Natural killer cell (primary cell): ENCODE results near the gene ERLIN1. TPM values are rescaled to one million over a fixed set of nuclear protein-coding genes. Genes with fewer than 3 reads are reported as not detected.
"Not testable (repeated sequence)": the region's sequence is repeated elsewhere in the genome, so short reads cannot be mapped to it uniquely, and the experiment has no call there.

Experiments used
- ATAC-seq, 3 donors: fragments of 150-1000 bp in 2 of 3; fragments of 200-7000 bp in 1 of 3; cut with Tn5 transposase; 1 replicate in 1 of 3; 2 replicates in 2 of 3; pipeline ENCODE4 v1.10.0; 2021; ENCODE audit warnings: mild to moderate bottlenecking in 2 of 3, moderate library complexity in 2 of 3
- DNase-seq, 2 donors: peaks; one replicate each; pipeline versions ENCODE4 v3.0.0 to v3.0.0-alpha.2; 2013 to 2021; ENCODE audit warnings: mixed read lengths in 1 of 2
- H3K27ac ChIP-seq: one replicate; pipeline ENCODE4 v1.5.1; 2013; ENCODE audit warnings: mild to moderate bottlenecking, low read length
- H3K27me3 ChIP-seq: one replicate; pipeline ENCODE4 v1.6.1; 2013; ENCODE audit warnings: low read length; ENCODE audit not compliant: control insufficient read depth, insufficient read depth
- H3K36me3 ChIP-seq: one replicate; pipeline ENCODE4 v1.6.1; 2013; ENCODE audit warnings: low read length; ENCODE audit not compliant: control insufficient read depth, insufficient read depth
- H3K4me1 ChIP-seq: one replicate; pipeline ENCODE4 v1.6.1; 2013; ENCODE audit warnings: low read length; ENCODE audit not compliant: control insufficient read depth, insufficient read depth
- H3K4me3 ChIP-seq: one replicate; pipeline ENCODE4 v1.5.1; 2013; ENCODE audit warnings: low read length
- H3K9me3 ChIP-seq: one replicate; pipeline ENCODE4 v1.6.1; 2013; ENCODE audit warnings: low read length; ENCODE audit not compliant: control insufficient read depth, insufficient read depth
- H3K27ac Mint-ChIP-seq, 2 donors: one replicate each; pipeline ENCODE4 v1.8.0; 2022; ENCODE audit warnings: mild to moderate bottlenecking in 2 of 2, mixed read lengths in 2 of 2, moderate library complexity in 1 of 2
- H3K27me3 Mint-ChIP-seq, 2 donors: one replicate each; pipeline ENCODE4 v1.8.0; 2022; ENCODE audit warnings: low read depth in 2 of 2, mixed read lengths in 2 of 2
- H3K36me3 Mint-ChIP-seq: one replicate; pipeline ENCODE4 v1.8.0; 2022; ENCODE audit warnings: mixed read lengths
- H3K4me1 Mint-ChIP-seq, 2 donors: one replicate each; pipeline ENCODE4 v1.8.0; 2022; ENCODE audit warnings: mixed read lengths in 2 of 2
- H3K4me3 Mint-ChIP-seq: one replicate; pipeline ENCODE4 v1.8.0; 2022; ENCODE audit warnings: mild to moderate bottlenecking, moderate library complexity, mixed read lengths
- H3K9me3 Mint-ChIP-seq, 2 donors: one replicate each; pipeline ENCODE4 v1.8.0; 2022; ENCODE audit warnings: mixed read lengths in 2 of 2
- WGBS: methylation state at CpG from one replicate; pipeline ENCODE4 v1.1.7; 2013; ENCODE audit warnings: missing lambda C conversion rate; ENCODE audit not compliant: insufficient coverage; 5-methylcytosine and 5-hydroxymethylcytosine counted together
- intact Hi-C: fragments of 100-400 bp; cut with micrococcal nuclease; formaldehyde crosslinking; loops from one replicate; pipeline ENCODE4 v1.14.2; 2022
- total RNA-seq, 4 donors: library from RNA; stranded (reverse); fragments of 120-200 nt in 1 of 4; gene quantifications; one replicate each; pipeline versions ENCODE4 v1.2.3 to v1.2.4, GENCODE V29; 2013 to 2022
- TF ChIP-seq, protein P1 (sequence below): fragments of 200-600 bp; IDR thresholded peaks from one replicate; pipeline ENCODE4 v1.8.0; 2022; ENCODE audit warnings: antibody characterized with exemption

Gene ERLIN1
- total RNA-seq, 3 donors from 2014 or later (not counting 1 experiment from before 2014, with no cell fraction given): 3.9 to 6.9 (median 5.1) TPM

DNA sequence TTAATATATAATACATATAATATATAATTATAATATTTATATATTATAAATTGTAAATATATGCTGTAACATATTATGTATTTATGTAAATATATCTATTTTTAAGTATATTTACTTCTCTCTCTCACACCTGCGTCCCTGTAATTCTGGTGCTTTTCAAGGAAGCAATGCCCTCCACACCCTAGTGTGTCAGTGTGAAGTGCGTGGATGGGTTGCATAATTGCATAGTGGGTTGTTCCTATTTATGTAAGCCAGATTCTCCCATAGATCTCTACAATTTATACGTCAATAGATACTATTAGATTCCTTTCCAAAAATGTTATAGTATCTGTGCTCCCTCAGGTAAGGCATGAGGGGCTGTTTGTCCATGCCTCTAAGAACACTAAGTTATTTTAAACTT, 54.3 kb downstream of the ERLIN1 start:
- intact Hi-C loops: no loop called here
- no peak for DNase-seq
- Histone ChIP-seq H3K27ac (no peak overlapping the region), H3K9me3 (peaks cover 5% of the 10 kb centered on the region), H3K4me1 (no peaks in the 10 kb centered on the region), H3K4me3 (no peak overlapping the region), H3K27me3 (no peaks in the 10 kb centered on the region), H3K36me3 (no peaks in the 10 kb centered on the region)
- H3K4me3 Mint-ChIP-seq: no peak overlapping the region
- WGBS: no CpG with 5 or more reads among the region's 3 CpGs
- H3K9me3 Mint-ChIP-seq: no peaks in the 10 kb centered on the region
- no peak overlapping the region for H3K27ac Mint-ChIP-seq
- H3K36me3 Mint-ChIP-seq: no peaks in the 10 kb centered on the region
- TF ChIP-seq, protein P1, sequence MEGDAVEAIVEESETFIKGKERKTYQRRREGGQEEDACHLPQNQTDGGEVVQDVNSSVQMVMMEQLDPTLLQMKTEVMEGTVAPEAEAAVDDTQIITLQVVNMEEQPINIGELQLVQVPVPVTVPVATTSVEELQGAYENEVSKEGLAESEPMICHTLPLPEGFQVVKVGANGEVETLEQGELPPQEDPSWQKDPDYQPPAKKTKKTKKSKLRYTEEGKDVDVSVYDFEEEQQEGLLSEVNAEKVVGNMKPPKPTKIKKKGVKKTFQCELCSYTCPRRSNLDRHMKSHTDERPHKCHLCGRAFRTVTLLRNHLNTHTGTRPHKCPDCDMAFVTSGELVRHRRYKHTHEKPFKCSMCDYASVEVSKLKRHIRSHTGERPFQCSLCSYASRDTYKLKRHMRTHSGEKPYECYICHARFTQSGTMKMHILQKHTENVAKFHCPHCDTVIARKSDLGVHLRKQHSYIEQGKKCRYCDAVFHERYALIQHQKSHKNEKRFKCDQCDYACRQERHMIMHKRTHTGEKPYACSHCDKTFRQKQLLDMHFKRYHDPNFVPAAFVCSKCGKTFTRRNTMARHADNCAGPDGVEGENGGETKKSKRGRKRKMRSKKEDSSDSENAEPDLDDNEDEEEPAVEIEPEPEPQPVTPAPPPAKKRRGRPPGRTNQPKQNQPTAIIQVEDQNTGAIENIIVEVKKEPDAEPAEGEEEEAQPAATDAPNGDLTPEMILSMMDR: no peak
- peaks cover 9 to 29% of the 10 kb centered on the region in 2 donors for H3K27me3 Mint-ChIP-seq
- ATAC-seq: no peak
- H3K4me1 Mint-ChIP-seq: no peaks in the 10 kb centered on the region

DNA sequence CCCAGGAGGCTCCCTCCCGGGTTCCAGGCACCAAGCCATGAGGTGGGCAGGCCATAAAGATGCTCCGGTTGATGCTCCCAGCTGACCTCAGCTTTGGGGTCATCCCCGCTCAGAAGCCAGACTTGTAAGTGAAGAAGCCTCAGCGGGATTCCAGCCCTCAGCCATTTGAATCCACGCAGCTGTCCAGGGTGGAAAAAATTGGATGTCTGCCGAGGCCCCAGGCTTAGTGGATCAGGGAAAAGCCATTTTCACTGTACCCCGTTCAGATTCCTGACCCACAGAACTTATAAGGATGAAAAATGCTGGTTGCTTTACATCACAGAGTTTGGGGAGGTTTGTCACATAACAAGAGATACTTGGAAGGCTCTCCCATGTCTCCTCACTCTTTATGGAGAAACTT, 55.0 kb downstream of the ERLIN1 start:
- ATAC-seq: no peak

DNA sequence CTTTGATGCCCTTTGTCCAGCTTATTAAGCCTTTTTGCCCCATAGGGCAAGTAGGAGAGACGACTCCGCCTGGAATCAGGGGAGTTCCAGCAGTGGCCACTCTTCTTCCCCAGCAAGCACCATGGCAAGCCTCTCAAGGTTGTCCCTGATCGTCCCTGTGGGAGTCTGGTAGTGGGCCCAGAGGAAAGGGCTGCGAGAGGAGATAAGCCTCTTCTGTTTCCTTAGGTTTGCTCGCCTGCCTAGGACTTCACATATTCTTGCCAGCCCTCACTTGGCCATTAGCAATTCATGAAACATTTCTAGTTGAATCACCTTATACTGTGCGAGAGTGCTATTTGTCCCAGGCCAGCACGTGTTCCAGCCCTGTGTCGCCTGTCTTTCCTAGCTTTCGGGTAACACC, 56.4 kb downstream of the ERLIN1 start:
- Histone ChIP-seq H3K4me3 (no peak overlapping the region), H3K27me3 (no peaks in the 10 kb centered on the region), H3K9me3 (peaks cover 1% of the 10 kb centered on the region), H3K4me1 (no peaks in the 10 kb centered on the region), H3K36me3 (no peaks in the 10 kb centered on the region), H3K27ac (no peak overlapping the region)
- DNase-seq: no peak
- TF ChIP-seq, protein P1: no peak
- no peaks in the 10 kb centered on the region for H3K4me1 Mint-ChIP-seq
- intact Hi-C loops: no loop called here
- 50% methylated on average over 9 of the region's 9 CpGs for WGBS
- no peaks in the 10 kb centered on the region for H3K36me3 Mint-ChIP-seq
- no peak overlapping the region for H3K4me3 Mint-ChIP-seq
- H3K27ac Mint-ChIP-seq: no peak overlapping the region
- peaks cover 5 to 17% of the 10 kb centered on the region in 2 donors for H3K27me3 Mint-ChIP-seq
- no peak for ATAC-seq
- H3K9me3 Mint-ChIP-seq: no peaks in the 10 kb centered on the region

More for the DNA sequence above, 55.0 kb downstream of the ERLIN1 start:
- 85% methylated on average over 7 of the region's 7 CpGs for WGBS
- intact Hi-C loops: no loop called here
- no peak overlapping the region for H3K27ac ChIP-seq
- no peak overlapping the region for H3K4me3 ChIP-seq
- TF ChIP-seq, protein P1: no peak
- H3K27ac Mint-ChIP-seq: no peak overlapping the region
- H3K27me3 Mint-ChIP-seq: peaks cover 8 to 23% of the 10 kb centered on the region in 2 donors
- no peaks in the 10 kb centered on the region for H3K4me1 Mint-ChIP-seq
- H3K9me3 ChIP-seq: peaks cover 5% of the 10 kb centered on the region
- no peaks in the 10 kb centered on the region for H3K36me3 Mint-ChIP-seq
- no peaks in the 10 kb centered on the region for H3K4me1 ChIP-seq
- H3K9me3 Mint-ChIP-seq: no peaks in the 10 kb centered on the region
- H3K36me3 ChIP-seq: no peaks in the 10 kb centered on the region
- no peaks in the 10 kb centered on the region for H3K27me3 ChIP-seq
- H3K4me3 Mint-ChIP-seq: no peak overlapping the region
- DNase-seq: no peak

DNA sequence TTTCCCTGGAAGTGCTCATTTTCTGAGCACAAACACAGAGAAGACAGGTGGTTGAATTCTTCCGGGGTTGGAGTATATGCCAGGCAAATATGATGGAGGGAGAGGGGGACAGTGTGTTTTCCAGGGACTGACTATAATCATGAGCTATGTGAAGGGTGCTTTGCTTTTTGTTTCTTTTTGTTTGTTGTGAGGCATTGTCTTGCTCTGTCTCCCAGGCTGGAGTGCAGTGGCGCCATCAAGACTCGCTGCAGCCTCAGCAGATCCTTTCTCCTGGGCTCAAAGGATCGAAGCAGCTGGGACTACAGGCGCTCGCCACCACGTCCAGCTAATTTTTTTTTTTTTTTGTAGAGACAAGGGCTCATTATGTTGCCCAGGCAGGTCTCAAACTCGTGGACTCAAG, 56.9 kb downstream of the ERLIN1 start:
- Mint-ChIP-seq H3K27ac (no peak overlapping the region), H3K36me3 (no peaks in the 10 kb centered on the region), H3K27me3 (peaks cover 7 to 17% of the 10 kb centered on the region in 2 donors), H3K4me1 (no peaks in the 10 kb centered on the region), H3K4me3 (no peak overlapping the region), H3K9me3 (no peaks in the 10 kb centered on the region)
- H3K27ac ChIP-seq: no peak overlapping the region
- ATAC-seq: no peak
- H3K4me1 ChIP-seq: no peaks in the 10 kb centered on the region
- intact Hi-C loops: no loop called here
- H3K4me3 ChIP-seq: no peak overlapping the region
- H3K27me3 ChIP-seq: no peaks in the 10 kb centered on the region
- no peaks in the 10 kb centered on the region for H3K36me3 ChIP-seq
- no peaks in the 10 kb centered on the region for H3K9me3 ChIP-seq
- WGBS: 89% methylated on average over 8 of the region's 8 CpGs
- no peak for DNase-seq
- TF ChIP-seq, protein P1: no peak

DNA sequence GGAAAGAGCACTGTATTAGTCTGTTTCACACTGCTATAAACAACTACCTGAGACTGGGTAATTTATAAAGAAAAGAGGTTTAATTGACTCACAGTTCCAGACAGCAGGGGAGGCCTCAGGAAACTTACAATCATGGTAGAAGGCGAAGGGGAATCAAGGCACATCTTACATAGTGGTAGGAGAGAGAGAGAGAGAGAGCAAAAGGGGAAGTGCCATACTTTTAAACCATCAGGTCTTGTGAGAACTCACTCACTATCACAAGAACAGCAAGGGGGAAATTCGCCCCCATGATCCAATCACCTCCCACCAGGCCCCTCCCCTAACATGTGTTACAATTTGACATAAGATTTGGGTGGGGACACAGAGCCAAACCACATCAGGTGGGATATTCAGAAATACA, 60.5 kb downstream of the ERLIN1 start:
- peaks cover 7 to 26% of the 10 kb centered on the region in 2 donors for H3K27me3 Mint-ChIP-seq

More for the DNA sequence above, 60.5 kb downstream of the ERLIN1 start:
- H3K27ac Mint-ChIP-seq, H3K36me3 Mint-ChIP-seq, H3K36me3 ChIP-seq, H3K9me3 ChIP-seq, H3K27me3 ChIP-seq, H3K4me3 ChIP-seq, intact Hi-C loops, H3K9me3 Mint-ChIP-seq, DNase-seq, H3K4me1 ChIP-seq, ATAC-seq, H3K4me1 Mint-ChIP-seq, H3K4me3 Mint-ChIP-seq, H3K27ac ChIP-seq: not testable (repeated sequence)
- WGBS: 89% methylated on average over 1 of the region's 2 CpGs
